ENCODE results near the gene CYP4B1.
"Not testable (repeated sequence)": the region's sequence is repeated elsewhere in the genome, so short reads cannot be mapped to it uniquely, and the experiment has no call there.

Gene CYP4B1

GRCh38 chr1:46817814-46818213 lies 19.0 kb downstream of the CYP4B1 start:
- DNase-seq: no peak

- no peak for DNase-seq
Observed at GRCh38 chr1:46818591-46818990, 19.7 kb downstream of the CYP4B1 start.

- DNase-seq: no peak
Observed at GRCh38 chr1:46819335-46819734, 20.5 kb downstream of the CYP4B1 start.

GRCh38 chr1:46820076-46820475 lies 21.2 kb downstream of the CYP4B1 start:
- no peak for DNase-seq

- no peak for DNase-seq
Observed at GRCh38 chr1:46820560-46821060, 21.8 kb downstream of the CYP4B1 start.

- no peak for DNase-seq
Observed at GRCh38 chr1:46822248-46822826, 23.5 kb downstream of the CYP4B1 start.

- DNase-seq: no peak
Observed at GRCh38 chr1:46823151-46823550, 24.3 kb downstream of the CYP4B1 start.

- not testable (repeated sequence) for DNase-seq
Observed at GRCh38 chr1:46826892-46827291, 28.0 kb downstream of the CYP4B1 start.

- no peak for DNase-seq
Observed at GRCh38 chr1:46830665-46831322, 31.9 kb downstream of the CYP4B1 start.

GRCh38 chr1:46835469-46835868 lies 36.6 kb downstream of the CYP4B1 start:
- DNase-seq: not testable (repeated sequence)

- not testable (repeated sequence) for DNase-seq
Observed at GRCh38 chr1:46846386-46846785, 47.5 kb downstream of the CYP4B1 start.

- DNase-seq: not testable (repeated sequence)
Observed at GRCh38 chr1:46857660-46858065, 58.8 kb downstream of the CYP4B1 start.

GRCh38 chr1:46862348-46862747 lies 63.5 kb downstream of the CYP4B1 start:
- DNase-seq: no peak
